NCI-H345 treated with DMSO at 0.1 percent for 48 hours (cell line): Measurements from ENCODE around the gene KCNH4.
"Not testable (repeated sequence)": the region's sequence is repeated elsewhere in the genome, so short reads cannot be mapped to it uniquely, and the experiment has no call there.

Source experiments
- DNase-seq: peaks from one replicate; lab custom pipeline; 2025; ENCODE audit not compliant: unreplicated experiment; lab: John Stamatoyannopoulos, UW

KCNH4 gene

GRCh38 chr17:42197564-42198156, 16.7 kb upstream of the KCNH4 start:
- no peak for DNase-seq

GRCh38 chr17:42193969-42194899, 13.3 kb upstream of the KCNH4 start, which contains the start of gene GHDC:
GHDC (minus strand) TSS chr17:42194494; CDS start chr17:42193581, 913 bp downstream.
- DNase-seq: peak; percentile 76

- no peak for DNase-seq
Observed at GRCh38 chr17:42193216-42193968, 12.4 kb upstream of the KCNH4 start.

- no peak for DNase-seq
Observed at GRCh38 chr17:42192189-42193126, 11.5 kb upstream of the KCNH4 start.

GRCh38 chr17:42191275-42191608, 10.3 kb upstream of the KCNH4 start:
- DNase-seq: no peak

- DNase-seq: no peak
Observed at GRCh38 chr17:42190491-42191274, 9.7 kb upstream of the KCNH4 start.

GRCh38 chr17:42189651-42189965, 8.7 kb upstream of the KCNH4 start:
- no peak for DNase-seq

- DNase-seq: no peak
Observed at GRCh38 chr17:42188749-42189650, 8.1 kb upstream of the KCNH4 start.

- no peak for DNase-seq
Observed at GRCh38 chr17:42187833-42188232, 6.9 kb upstream of the KCNH4 start.

GRCh38 chr17:42186191-42186590, 5.2 kb upstream of the KCNH4 start:
- not testable (repeated sequence) for DNase-seq

DNA sequence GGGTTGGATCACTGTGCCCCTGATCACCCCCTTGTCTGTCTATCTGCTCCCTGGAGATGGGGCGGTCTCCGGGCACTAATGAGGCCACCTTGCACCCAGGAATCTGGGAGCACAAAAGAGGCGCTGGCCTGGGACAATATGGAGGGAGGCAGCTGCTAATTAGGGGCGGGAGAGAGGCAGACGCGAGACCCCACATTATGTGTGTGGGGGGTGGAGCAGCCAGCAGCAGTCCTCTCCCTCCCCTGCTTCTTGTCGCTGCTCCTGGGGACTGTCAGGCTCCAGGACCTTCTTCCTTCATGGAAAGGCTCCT, 4.6 kb upstream of the KCNH4 start:
- no peak for DNase-seq

- DNase-seq: no peak
Observed at GRCh38 chr17:42184713-42185620, 4.0 kb upstream of the KCNH4 start, which contains the start of gene HCRT. HCRT (minus strand) TSS chr17:42185452; CDS start chr17:42185365, 87 bp downstream.

DNA sequence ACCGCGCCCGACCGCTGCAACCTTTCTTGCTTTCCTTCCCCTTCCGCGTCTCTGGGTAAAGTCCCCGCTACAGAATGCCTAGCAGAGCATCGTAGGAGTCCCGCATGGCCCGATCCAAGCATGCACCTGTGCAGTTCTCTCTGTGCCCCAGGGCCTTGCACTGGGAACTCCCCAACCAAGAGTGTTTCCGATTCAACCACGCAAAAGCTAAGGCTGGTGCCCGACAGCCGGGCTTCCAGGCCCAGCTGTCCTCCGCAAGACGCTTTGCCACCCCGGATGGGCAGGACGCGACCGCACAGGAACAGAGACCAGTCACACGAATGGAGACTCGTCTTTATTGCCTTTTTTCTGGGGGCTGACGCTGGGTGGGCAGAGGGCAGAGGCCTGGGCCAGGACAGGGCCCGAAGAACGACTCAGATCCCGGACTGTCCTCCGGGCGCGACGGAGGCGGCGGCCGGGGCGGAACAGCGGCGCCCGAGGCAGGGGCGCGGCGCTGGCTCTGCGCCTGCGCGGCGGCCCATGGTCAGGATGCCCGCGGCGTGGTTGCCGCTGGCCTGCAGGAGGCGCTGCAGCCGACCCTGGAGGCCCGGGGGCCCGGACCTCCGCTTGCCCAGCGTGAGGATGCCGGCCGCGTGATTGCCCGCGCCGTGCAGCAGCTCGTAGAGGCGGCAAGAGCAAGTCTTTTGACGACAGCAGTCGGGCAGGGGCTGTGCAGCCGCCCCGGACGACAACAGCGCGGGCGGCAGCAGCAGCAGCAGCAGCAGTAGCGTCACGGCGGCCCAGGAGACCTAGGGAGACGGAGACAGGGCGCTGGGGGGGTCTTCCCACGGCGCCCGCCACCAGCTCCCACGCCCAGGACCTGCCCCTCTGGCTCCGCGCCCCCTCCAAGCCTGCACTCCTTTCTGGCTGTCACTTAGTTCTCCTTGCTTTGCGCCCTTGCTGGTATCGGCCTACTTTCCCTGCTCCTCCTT, 3.1 kb upstream of the KCNH4 start:
- DNase-seq: peak; percentile 67

- no peak for DNase-seq
Observed at GRCh38 chr17:42182927-42183734, 2.2 kb upstream of the KCNH4 start.

DNA sequence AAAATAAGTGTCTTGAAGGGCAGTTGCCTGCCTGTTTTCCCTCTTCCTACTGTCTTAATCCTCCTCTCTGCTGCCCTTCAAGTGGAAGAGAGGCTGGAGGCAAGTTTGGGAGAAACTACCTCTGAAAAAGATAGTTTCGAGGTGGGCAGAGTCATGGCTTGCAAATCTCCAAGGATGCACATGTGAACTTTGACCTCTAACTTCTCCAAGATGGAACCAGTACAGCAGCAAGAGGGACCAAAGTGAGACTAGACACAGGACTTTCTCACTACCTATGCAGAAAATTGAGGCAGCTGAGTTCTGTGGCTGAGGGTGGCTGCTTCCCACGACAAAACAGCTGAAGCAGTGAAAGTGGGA, 887 bp upstream of the KCNH4 start:
- DNase-seq: no peak

- no peak for DNase-seq
Observed at GRCh38 chr17:42180411-42180921, 476 bp downstream of the KCNH4 start.
